GM12878 (cell line): ENCODE data around the gene NDUFB7. TPM values are rescaled to one million over a fixed set of nuclear protein-coding genes. Genes with fewer than 3 reads are reported as not detected.

Source experiments
- ATAC-seq: fragments of 200-7000 bp; cut with Tn5 transposase; 3 replicates; pipeline ENCODE4 v1.9.1; 2020; ENCODE audit warnings: mild to moderate bottlenecking, moderate library complexity
- BruUV-seq: library from RNA; stranded (reverse); fragments of 400-500 nt; replicated peaks from 2 replicates; lab custom pipeline; 2021; lab: Mats Ljungman, UMichigan
- CTCF ChIA-PET: fragments of 300-600 bp; sonication (Branson Sonifier 250); formaldehyde crosslinking; extraction: SDS; loops from one replicate; lab custom pipeline; 2021; ENCODE audit warnings: inconsistent platforms; lab: Yijun Ruan, JAX
- POLR2A ChIA-PET: fragments of 350-600 bp; formaldehyde crosslinking; extraction: SDS; loops from one replicate; lab custom pipeline; 2021; ENCODE audit warnings: inconsistent platforms; lab: Charles Lee
- RAD21 ChIA-PET: fragments of 300-600 bp; sonication (Branson Sonifier 250); formaldehyde crosslinking; loops from one replicate; lab custom pipeline; 2023; ENCODE audit warnings: antibody characterized with exemption; ENCODE audit not compliant: unreplicated experiment; lab: Charles Lee
- SMC1A ChIA-PET: fragments of 300-600 bp; sonication (Branson Sonifier 250); formaldehyde crosslinking; loops from one replicate; lab custom pipeline; 2023; ENCODE audit not compliant: unreplicated experiment, uncharacterized antibody; lab: Charles Lee
- DNase-seq: peaks from one replicate; pipeline ENCODE4 v3.0.0-alpha.2; 2011; ENCODE audit warnings: low read depth, low spot score
- FAIRE-seq: peaks from 3 replicates; lab custom pipeline; 2011; peaks lifted over from hg19 to GRCh38; lab: Jason Lieb, UNC
- H2AFZ ChIP-seq: 2 replicates; pipeline ENCODE4 v1.6.0; 2011; ENCODE audit warnings: low read depth, low read length, control low read depth; ENCODE audit not compliant: control insufficient read depth
- H3K27ac ChIP-seq: 2 replicates; pipeline ENCODE4 v1.5.1; 2011; ENCODE audit warnings: control low read depth; ENCODE audit not compliant: control insufficient read depth, insufficient read depth
- H3K27me3 ChIP-seq, 2 experiments: replicated peaks in 1 of 2; 2 replicates each; pipeline versions ENCODE4 v1.6.0 to v1.6.1; 2011; ENCODE audit warnings: low read length in 1 of 2; ENCODE audit not compliant: control insufficient read depth in 2 of 2, insufficient read depth in 2 of 2
- H3K36me3 ChIP-seq, 2 experiments: 2 replicates each; pipeline ENCODE4 v1.5.1; 2011; ENCODE audit warnings: low read length in 1 of 2; ENCODE audit not compliant: control insufficient read depth in 2 of 2, insufficient read depth in 2 of 2
- H3K4me1 ChIP-seq: 2 replicates; pipeline ENCODE4 v1.6.1; 2011; ENCODE audit warnings: mild to moderate bottlenecking, low read length, moderate library complexity, mixed read lengths; ENCODE audit not compliant: control insufficient read depth, insufficient read depth
- H3K4me2 ChIP-seq: 2 replicates; pipeline ENCODE4 v1.6.0; 2011; ENCODE audit warnings: control low read depth; ENCODE audit not compliant: control insufficient read depth, insufficient read depth
- H3K4me3 ChIP-seq: fragments of 200-600 bp; sonication (generic); 2 replicates; pipeline ENCODE4 v1.5.1; 2016
- H3K79me2 ChIP-seq: 2 replicates; pipeline ENCODE4 v1.6.0; 2011; ENCODE audit warnings: low read length; ENCODE audit not compliant: control insufficient read depth, insufficient read depth
- H3K9ac ChIP-seq: 2 replicates; pipeline ENCODE4 v1.8.0; 2011; ENCODE audit warnings: low read length, control low read depth, mixed read lengths; ENCODE audit not compliant: control insufficient read depth, insufficient read depth
- H3K9me3 ChIP-seq: replicated peaks from 3 replicates; pipeline ENCODE4 v1.5.1; 2011; ENCODE audit warnings: mild to moderate bottlenecking, low read length; ENCODE audit not compliant: control insufficient read depth, insufficient read depth
- H4K20me1 ChIP-seq: 2 replicates; pipeline ENCODE4 v1.6.0; 2011; ENCODE audit not compliant: control insufficient read depth, insufficient read depth
- ASH2L ChIP-seq: fragments of 300-600, 200-600 bp; sonication (generic); IDR thresholded peaks from 2 replicates; pipeline ENCODE4 v1.6.1; 2017; ENCODE audit warnings: low read depth, mild to moderate bottlenecking, borderline replicate concordance
- CBX3 ChIP-seq: fragments of 200-600 bp; sonication (generic); IDR thresholded peaks from 2 replicates; pipeline ENCODE4 v1.6.1; 2016; ENCODE audit warnings: low read depth, borderline replicate concordance
- EGR1 ChIP-seq, 2 experiments: IDR thresholded peaks; 1 replicate in 1 of 2; 2 replicates in 1 of 2; pipeline ENCODE4 v1.6.1; 2011 to 2012; ENCODE audit warnings: low read depth in 2 of 2, low read length in 2 of 2, borderline replicate concordance in 1 of 2, mild to moderate bottlenecking in 1 of 2, moderate library complexity in 1 of 2
- GATAD2B ChIP-seq: fragments of 450-650 bp; conservative IDR thresholded peaks from 2 replicates; pipeline ENCODE4 v1.6.1; 2017; ENCODE audit warnings: low read depth, mild to moderate bottlenecking, moderate library complexity
- MTA2 ChIP-seq: fragments of 450-650 bp; IDR thresholded peaks from 2 replicates; pipeline ENCODE4 v1.6.1; 2016; ENCODE audit warnings: low read depth, mild to moderate bottlenecking, moderate library complexity
- MYB ChIP-seq: fragments of 150-350 bp; IDR thresholded peaks from 2 replicates; pipeline ENCODE4 v1.6.1; 2014; ENCODE audit warnings: mild to moderate bottlenecking, low read depth, low read length, borderline replicate concordance
- NR2C1 ChIP-seq: fragments of 450-650 bp; IDR thresholded peaks from 2 replicates; pipeline ENCODE4 v1.6.1; 2017; ENCODE audit warnings: antibody characterized with exemption, mild to moderate bottlenecking, moderate library complexity
- RELA ChIP-seq: fragments of 450-650 bp; IDR thresholded peaks from 2 replicates; pipeline ENCODE4 v1.8.0; 2014; ENCODE audit warnings: borderline replicate concordance; ENCODE audit not compliant: partially characterized antibody
- STAT3 ChIP-seq: IDR thresholded peaks from 2 replicates; pipeline ENCODE4 v1.6.1; 2011; ENCODE audit warnings: low read depth, low read length, improper control_type of control experiment
- TAF1 ChIP-seq: IDR thresholded peaks from 2 replicates; pipeline ENCODE4 v1.6.1; 2011; ENCODE audit warnings: mild to moderate bottlenecking, low read depth, low read length, borderline replicate concordance
- TCF3 ChIP-seq: IDR thresholded peaks from 2 replicates; pipeline ENCODE4 v1.6.1; 2012; ENCODE audit warnings: low read depth, mild to moderate bottlenecking, low read length, borderline replicate concordance; ENCODE audit not compliant: insufficient read depth
- ZBED1 ChIP-seq: IDR thresholded peaks from 2 replicates; pipeline ENCODE4 v1.6.1; 2016; ENCODE audit warnings: borderline replicate concordance
- ZZZ3 ChIP-seq: IDR thresholded peaks from 2 replicates; pipeline ENCODE4 v1.6.1; 2011; ENCODE audit warnings: low read depth; ENCODE audit not compliant: control insufficient read depth, insufficient read length
- whole genome bisulfite sequencing: methylation state at CpG from one replicate; pipeline ENCODE4 v1.1.6; 2016; ENCODE audit warnings: low lambda C conversion rate; ENCODE audit not compliant: insufficient replicate concordance, insufficient coverage; ENCODE audit errors: missing lambda C conversion rate; 5-methylcytosine and 5-hydroxymethylcytosine counted together
- in situ Hi-C: fragments of 300-500 bp; cut with MboI; formaldehyde crosslinking; loops from 9 replicates; pipeline ENCODE4 v1.14.3; 2018; ENCODE audit warnings: mixed read lengths
- intact Hi-C: fragments of 100-400 bp; cut with micrococcal nuclease; formaldehyde crosslinking; loops from one replicate; pipeline ENCODE4 v1.14.2; 2022; ENCODE audit not compliant: unreplicated experiment
- polyA plus RNA-seq, 11 experiments: library from polyadenylated mRNA; depleted of rRNA in 4 of 11; unstranded in 6 of 11; stranded (reverse) in 5 of 11; fragments of >200 nt; fragmentation: Nextera tagmentation in 4 of 11; fragmentation: Illumina TruSeq in 1 of 11; extraction: Ambion mirVana in 4 of 11; extraction: Trizol in 1 of 11; gene quantifications; 1 replicate in 1 of 11; 2 replicates in 10 of 11; pipeline versions ENCODE4 v1.2.1 to v1.2.3, GENCODE V29; 2011 to 2016; ENCODE audit warnings: inconsistent platforms in 2 of 11, missing spikeins in 2 of 11, low read depth in 1 of 11
- total RNA-seq, 4 experiments: library from RNA; depleted of rRNA in 3 of 4; stranded (reverse); fragments of >200 nt in 3 of 4; fragmentation: Illumina TruSeq in 1 of 4; extraction: Trizol in 1 of 4; gene quantifications; 2 replicates each; pipeline versions ENCODE4 v1.2.1 to v1.2.3, GENCODE V29; 2013 to 2021
- TF ChIP-seq, protein P1 (sequence below): fragments of 450-650 bp; IDR thresholded peaks from 2 replicates; pipeline ENCODE4 v1.6.1; 2018; ENCODE audit warnings: borderline replicate concordance, mild to moderate bottlenecking; ENCODE audit not compliant: partially characterized antibody
- TF ChIP-seq, protein P2 (sequence below): fragments of 150-350 bp; IDR thresholded peaks from 2 replicates; pipeline ENCODE4 v1.6.1; 2014; ENCODE audit warnings: mild to moderate bottlenecking, low read depth, low read length

The NDUFB7 gene
- total and polyA plus RNA-seq, 10 of the 15 experiments (the other 5 are each of a cell fraction or from before 2014, with no cell fraction given), result 14.6 to 480 (median 182) TPM

DNA sequence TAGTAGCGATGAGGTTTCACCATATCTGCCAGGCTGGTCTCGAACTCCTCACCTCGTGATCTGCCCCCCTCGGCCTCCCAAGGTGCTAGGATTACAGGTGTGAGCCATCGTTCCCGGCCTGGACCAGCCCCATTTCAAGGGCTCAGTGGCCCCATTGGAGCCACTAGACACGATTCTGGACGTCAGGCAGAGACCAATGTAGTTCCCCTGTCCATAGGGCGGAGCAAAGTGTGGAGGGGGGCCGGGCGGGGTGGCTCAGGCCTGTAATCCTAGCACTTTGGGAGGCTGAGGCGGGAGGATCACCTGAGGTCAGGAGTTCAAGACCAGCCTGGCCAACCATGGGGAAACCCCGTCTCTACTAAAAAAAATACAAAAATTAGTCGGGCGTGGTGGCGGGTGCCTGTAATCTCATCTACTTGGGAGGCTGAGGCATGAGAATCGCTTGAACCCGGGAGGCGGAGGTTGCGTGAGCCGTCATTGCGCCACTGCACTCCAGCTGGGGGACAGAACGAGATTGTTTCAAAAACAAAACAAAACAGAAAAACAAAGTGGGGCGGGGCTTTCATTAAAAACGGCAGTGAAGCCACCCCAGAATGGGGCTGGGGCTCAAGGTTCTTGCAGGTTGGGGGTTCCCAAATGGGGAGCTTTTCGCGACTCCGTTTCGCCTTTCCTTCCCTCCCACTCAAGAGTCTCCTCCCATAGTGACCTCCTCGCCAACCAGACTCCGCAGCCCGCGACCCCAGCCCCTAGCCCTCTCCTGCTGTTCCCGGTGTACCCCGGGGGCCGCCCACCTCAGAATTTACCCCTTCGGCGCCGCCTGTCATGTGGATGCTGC is 43.2 kb downstream of the NDUFB7 start (continued):
- no peak for TF ChIP-seq TCF3
- no peak for TF ChIP-seq MYB
- 0 out of 2 replicates have a peak, but pooled peaks have one; percentile 22 for TF ChIP-seq MTA2
- TF ChIP-seq, protein P1, sequence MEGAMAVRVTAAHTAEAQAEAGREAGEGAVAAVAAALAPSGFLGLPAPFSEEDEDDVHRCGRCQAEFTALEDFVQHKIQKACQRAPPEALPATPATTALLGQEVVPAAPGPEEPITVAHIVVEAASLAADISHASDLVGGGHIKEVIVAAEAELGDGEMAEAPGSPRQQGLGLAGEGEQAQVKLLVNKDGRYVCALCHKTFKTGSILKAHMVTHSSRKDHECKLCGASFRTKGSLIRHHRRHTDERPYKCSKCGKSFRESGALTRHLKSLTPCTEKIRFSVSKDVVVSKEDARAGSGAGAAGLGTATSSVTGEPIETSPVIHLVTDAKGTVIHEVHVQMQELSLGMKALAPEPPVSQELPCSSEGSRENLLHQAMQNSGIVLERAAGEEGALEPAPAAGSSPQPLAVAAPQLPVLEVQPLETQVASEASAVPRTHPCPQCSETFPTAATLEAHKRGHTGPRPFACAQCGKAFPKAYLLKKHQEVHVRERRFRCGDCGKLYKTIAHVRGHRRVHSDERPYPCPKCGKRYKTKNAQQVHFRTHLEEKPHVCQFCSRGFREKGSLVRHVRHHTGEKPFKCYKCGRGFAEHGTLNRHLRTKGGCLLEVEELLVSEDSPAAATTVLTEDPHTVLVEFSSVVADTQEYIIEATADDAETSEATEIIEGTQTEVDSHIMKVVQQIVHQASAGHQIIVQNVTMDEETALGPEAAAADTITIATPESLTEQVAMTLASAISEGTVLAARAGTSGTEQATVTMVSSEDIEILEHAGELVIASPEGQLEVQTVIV, result no peak

DNA sequence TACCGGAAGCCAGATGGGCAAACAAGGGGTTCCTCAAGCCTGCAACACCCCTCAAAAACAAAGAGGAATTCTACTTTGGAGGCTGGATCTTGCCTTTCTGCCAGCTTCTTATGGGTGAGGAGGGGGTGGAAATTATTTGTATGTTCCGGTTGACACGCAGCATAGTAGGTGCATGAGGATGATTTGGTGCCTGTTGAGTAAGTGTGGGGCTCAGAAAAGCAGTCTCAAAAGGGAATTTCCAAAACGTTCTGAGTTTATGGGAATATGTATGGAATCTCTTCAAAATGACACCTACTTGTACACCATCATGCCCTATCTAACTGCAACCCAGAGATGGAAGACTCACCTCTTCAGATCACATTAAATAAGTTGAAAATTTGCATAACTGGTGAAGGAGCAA is 45.4 kb downstream of the NDUFB7 start:
- H3K36me3 ChIP-seq, result no peaks in the 10 kb centered on the region
- no peak overlapping the region for H2AFZ ChIP-seq
- intact Hi-C loops, result no loop called here
- WGBS, result 75% methylated on average over 4 of the region's 4 CpGs
- H3K4me3 ChIP-seq, result no peak overlapping the region
- ChIA-PET CTCF (no interaction called here), RAD21 (no interaction called here), SMC1A (no interaction called here), POLR2A (interaction anchor here (1.0 kb wide), 1 partner anchor 9 kb away, joined by 3 read pairs; the partner anchor contains the start of gene DNAJB1)
- no peaks in the 10 kb centered on the region for H3K27me3 ChIP-seq
- no peak for FAIRE-seq
- H3K9ac ChIP-seq, result no peak overlapping the region
- in situ Hi-C loops, result no loop called here
- peaks cover 5% of the 10 kb centered on the region; the same call in 1 of the 2 replicates for H3K4me1 ChIP-seq
- BruUV-seq, result no TSS peak
- peaks cover 16% of the 10 kb centered on the region for H3K79me2 ChIP-seq
- no peaks in the 10 kb centered on the region for H3K9me3 ChIP-seq
- no peak for DNase-seq
- no peak overlapping the region for H3K4me2 ChIP-seq
- no peaks in the 10 kb centered on the region for H4K20me1 ChIP-seq
- no peak overlapping the region for H3K27ac ChIP-seq
- ATAC-seq, result no peak
- TF ChIP-seq NR2C1, result no peak
- TF ChIP-seq ZZZ3, result no peak
- TF ChIP-seq RELA, result no peak
- TF ChIP-seq TCF3, result no peak
- TF ChIP-seq ASH2L, result no peak
- TF ChIP-seq EGR1 (IDR thresholded peaks at IDR 0.05; ENCODE audit: borderline replicate concordance in 1 of 2, low read depth in 2 of 2, low read length in 2 of 2), result no peak
- no peak for TF ChIP-seq TAF1
- TF ChIP-seq GATAD2B, result no peak
- TF ChIP-seq, protein P2, sequence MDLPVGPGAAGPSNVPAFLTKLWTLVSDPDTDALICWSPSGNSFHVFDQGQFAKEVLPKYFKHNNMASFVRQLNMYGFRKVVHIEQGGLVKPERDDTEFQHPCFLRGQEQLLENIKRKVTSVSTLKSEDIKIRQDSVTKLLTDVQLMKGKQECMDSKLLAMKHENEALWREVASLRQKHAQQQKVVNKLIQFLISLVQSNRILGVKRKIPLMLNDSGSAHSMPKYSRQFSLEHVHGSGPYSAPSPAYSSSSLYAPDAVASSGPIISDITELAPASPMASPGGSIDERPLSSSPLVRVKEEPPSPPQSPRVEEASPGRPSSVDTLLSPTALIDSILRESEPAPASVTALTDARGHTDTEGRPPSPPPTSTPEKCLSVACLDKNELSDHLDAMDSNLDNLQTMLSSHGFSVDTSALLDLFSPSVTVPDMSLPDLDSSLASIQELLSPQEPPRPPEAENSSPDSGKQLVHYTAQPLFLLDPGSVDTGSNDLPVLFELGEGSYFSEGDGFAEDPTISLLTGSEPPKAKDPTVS, result no peak
- no peak for TF ChIP-seq STAT3
- TF ChIP-seq, protein P1, result no peak
- no peak for TF ChIP-seq ZBED1
- no peak for TF ChIP-seq CBX3
